HG03469 (cell line): Measurements from ENCODE around the gene PDLIM4.

Experiments
- ATAC-seq: cut with Tn5 transposase; IDR thresholded peaks from one replicate; pipeline ENCODE4 v1.9.1; 2021; ENCODE audit warnings: mild to moderate bottlenecking, moderate library complexity, moderate number of reproducible peaks; ENCODE audit not compliant: unreplicated experiment

Gene PDLIM4

GRCh38 chr5:132280371-132281240 lies 23.1 kb downstream of the PDLIM4 start:
- no peak for ATAC-seq

GRCh38 chr5:132281856-132282614 lies 24.5 kb downstream of the PDLIM4 start:
- ATAC-seq: no peak

DNA sequence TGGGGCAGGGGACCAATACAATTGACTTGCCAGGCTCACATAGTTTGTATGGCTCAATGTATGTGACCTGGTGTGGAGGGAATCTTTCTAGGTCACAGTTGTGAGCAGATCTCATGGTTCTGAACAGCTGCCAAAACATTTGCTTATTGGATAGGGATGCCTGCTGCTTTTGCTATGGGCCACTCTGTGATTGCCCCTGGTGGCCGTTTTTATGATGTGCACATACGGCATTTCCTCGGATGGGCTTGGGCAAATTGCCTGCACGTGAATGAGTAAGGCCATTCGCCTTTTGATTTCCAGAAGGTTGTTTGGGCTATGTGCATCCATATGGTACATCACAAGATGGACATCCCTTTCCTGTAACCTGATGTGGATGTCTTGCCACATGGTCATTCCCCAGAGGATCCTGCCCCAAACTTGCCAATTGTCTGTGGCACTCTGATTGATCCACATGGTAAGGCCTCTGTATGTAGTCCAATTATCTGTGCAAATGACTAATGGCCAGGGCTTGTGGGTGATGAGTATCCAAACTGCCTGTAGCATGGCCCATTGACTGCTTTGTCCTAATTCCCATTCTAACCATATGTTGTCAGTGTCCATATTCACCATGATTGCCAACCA lies 26.0 kb downstream of the PDLIM4 start:
- ATAC-seq: no peak

- ATAC-seq: no peak
Observed at GRCh38 chr5:132289097-132289496, 31.6 kb downstream of the PDLIM4 start.

GRCh38 chr5:132291026-132291425 lies 33.5 kb downstream of the PDLIM4 start:
- ATAC-seq: no peak

- ATAC-seq: no peak
Observed at GRCh38 chr5:132293066-132293991, 35.8 kb downstream of the PDLIM4 start.

GRCh38 chr5:132293992-132294727 lies 36.7 kb downstream of the PDLIM4 start, which contains the start of gene SLC22A4:
SLC22A4 (plus strand) TSS chr5:132294394; CDS start chr5:132294617, 223 bp downstream.
- no peak for ATAC-seq

- ATAC-seq: no peak
Observed at GRCh38 chr5:132294728-132295504, 37.4 kb downstream of the PDLIM4 start.

- ATAC-seq: no peak
Observed at GRCh38 chr5:132295505-132296411, 38.3 kb downstream of the PDLIM4 start.

GRCh38 chr5:132296412-132297016 lies 39.0 kb downstream of the PDLIM4 start:
- no peak for ATAC-seq

DNA sequence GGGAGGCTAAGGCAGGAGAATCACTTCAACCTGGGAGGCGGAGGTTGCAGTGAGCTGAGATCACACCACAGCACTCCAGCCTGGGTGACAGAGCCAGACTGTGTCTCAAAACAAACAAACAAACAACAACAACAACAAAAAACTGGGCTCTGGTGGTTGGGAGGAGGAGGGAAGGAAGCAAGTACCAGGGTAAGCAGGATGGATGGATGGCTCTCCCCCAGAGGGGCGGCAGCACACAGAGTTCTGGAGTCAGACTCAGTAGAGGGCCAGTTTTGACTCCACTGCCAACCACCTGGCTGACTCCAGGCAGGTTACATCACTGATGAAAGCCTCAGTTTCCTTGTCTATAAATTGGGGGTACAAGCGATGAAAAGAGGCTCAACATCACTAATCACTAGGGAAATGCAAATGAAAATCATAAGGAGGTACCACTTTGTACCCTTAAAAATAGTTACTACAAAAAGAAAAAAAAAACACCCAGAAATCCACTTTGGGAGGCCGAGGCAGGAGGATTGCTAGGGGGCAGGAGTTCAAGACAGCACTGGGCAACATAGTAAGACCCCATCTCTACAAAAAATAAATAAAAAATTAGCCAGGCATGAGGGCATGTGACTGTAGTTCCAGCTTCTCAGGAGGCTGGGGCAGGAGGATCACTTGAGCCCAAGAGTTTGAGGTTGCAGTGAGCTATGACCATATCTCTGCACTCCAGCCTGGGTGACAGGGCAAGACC lies 39.9 kb downstream of the PDLIM4 start:
- ATAC-seq: no peak

DNA sequence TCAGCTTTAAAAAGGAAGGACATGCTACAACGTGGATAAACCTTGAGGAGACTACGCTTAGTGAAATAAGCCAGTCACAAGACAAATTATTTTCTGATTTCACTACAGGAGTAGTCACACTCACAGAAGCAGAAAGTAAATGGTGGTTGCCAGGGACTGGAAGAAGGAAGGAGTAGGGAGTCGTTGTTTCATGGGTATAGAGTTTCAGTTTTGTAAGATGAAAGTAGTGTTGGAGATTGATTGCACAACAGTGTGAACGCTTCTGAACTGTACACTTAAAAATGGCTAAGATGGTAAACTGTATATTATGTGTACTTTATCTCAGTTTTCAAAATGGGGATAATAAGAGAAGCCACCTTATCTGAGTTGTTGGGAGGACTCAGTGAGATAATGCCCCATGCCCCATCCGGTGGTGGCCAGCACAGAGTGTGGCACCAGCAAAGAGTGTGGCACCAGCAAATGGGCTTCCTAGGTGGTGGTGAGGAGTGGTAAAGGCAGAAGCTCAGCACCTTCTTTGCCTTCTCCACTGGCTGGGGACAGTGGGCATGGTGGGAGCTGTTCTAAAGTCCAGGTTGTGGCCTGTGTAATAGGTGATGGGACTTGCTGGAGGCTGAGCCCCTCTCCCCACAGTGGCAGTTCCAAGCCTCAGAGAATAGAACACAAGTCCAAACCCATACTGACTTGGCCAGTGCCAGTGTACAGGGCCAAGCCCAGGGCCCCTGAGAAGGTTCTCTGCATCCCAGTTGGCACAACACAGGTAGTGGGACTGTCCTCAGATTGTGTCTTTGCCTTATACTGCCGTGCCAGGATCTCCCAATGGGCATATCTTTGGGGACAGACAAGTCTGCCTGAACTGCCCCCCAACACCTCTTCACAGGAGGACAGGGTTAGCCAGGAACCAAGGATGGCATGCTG lies 41.1 kb downstream of the PDLIM4 start:
- no peak for ATAC-seq

DNA sequence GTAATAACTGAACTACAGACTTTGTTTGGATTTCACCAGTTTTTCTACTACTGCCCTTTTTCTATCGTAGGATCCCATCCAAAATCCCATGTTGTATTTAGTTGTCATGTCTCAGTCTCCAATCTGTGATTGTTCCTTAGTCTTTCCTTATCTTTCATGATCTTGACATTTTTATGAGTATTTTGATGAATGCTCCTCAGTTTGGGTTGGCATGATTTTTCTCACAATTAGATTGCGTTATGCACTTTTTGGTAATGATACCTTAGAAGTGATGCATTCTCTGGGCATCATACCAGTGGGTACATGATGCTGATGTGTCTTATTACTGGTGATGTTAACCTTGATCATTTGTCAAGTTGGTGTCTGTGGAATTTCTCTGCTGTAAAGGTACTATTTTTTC lies 42.4 kb downstream of the PDLIM4 start:
- ATAC-seq: no peak

DNA sequence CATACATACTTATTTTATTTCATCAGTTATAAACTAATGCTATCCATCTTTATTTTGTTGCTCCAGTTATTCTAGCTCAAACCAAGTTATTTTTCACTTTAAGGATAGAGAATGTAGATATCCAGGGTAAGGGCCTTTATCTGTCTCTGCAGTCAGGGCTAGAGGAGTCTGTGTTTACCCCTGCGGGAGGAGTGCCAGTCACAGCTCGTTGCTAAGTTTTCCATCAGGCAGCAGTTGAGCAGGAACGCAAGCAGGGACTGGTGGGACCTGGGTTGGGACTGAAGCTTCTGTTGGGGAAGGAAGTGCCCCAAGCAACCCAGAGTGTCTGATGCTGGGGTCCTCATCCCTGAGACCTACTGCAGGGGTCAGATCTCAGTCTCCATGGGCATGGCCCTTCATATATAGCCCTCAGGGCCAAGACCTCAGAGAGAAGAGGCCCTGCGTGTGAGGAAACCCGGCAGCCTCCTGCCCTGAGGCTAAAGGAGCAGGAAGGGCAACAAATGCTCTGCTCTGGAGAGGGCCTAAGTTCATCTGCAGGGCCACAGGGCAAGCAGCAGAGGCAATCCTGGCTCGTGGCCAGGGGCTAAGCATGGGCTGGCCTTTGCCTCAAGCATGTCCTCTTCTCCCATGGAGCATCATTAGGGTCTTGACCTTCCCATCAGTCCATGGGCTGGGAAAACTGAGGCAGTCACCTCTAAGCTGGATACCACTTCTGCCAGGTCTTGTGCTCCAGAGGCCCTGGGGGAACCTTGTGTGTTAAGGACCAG lies 43.3 kb downstream of the PDLIM4 start:
- ATAC-seq: no peak
